GM12801 (cell line): Measurements from ENCODE around the gene SLC66A2.

Experiments
- TF ChIP-seq, protein P1 (sequence below): IDR thresholded peaks from one replicate; pipeline ENCODE4 v1.5.1; 2011; ENCODE audit warnings: control low read depth; ENCODE audit not compliant: insufficient read length; ENCODE audit errors: extremely low read depth

The SLC66A2 gene

DNA sequence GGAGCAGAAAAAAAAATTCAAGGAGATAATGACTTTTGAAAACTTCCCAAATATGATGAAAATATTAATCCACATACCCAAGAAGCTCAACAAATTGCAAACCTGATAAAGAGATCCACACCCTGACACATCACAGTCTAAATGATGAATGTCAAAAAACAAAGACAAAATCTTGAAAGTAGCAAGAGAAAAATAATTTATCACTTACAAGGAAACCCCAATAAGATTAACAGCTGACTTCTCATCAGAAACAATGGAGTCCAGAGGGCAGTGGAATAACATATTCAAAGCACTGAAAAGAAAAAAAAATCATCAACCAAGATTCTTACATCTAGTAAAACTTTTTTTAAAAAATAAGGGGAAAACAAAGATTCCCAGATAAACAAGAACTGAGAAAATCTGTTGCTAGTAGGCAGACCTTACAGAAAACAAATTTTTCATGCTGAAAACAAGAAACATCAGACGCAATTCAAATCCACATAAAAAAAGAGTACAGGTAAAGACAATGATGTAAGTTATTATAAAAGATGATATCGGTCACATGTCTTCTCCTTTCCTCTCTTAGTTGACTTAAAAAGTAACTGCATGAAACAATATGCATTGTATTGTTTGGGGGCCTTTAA, 21.3 kb downstream of the SLC66A2 start:
- TF ChIP-seq, protein P1, sequence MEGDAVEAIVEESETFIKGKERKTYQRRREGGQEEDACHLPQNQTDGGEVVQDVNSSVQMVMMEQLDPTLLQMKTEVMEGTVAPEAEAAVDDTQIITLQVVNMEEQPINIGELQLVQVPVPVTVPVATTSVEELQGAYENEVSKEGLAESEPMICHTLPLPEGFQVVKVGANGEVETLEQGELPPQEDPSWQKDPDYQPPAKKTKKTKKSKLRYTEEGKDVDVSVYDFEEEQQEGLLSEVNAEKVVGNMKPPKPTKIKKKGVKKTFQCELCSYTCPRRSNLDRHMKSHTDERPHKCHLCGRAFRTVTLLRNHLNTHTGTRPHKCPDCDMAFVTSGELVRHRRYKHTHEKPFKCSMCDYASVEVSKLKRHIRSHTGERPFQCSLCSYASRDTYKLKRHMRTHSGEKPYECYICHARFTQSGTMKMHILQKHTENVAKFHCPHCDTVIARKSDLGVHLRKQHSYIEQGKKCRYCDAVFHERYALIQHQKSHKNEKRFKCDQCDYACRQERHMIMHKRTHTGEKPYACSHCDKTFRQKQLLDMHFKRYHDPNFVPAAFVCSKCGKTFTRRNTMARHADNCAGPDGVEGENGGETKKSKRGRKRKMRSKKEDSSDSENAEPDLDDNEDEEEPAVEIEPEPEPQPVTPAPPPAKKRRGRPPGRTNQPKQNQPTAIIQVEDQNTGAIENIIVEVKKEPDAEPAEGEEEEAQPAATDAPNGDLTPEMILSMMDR, result no peak

DNA sequence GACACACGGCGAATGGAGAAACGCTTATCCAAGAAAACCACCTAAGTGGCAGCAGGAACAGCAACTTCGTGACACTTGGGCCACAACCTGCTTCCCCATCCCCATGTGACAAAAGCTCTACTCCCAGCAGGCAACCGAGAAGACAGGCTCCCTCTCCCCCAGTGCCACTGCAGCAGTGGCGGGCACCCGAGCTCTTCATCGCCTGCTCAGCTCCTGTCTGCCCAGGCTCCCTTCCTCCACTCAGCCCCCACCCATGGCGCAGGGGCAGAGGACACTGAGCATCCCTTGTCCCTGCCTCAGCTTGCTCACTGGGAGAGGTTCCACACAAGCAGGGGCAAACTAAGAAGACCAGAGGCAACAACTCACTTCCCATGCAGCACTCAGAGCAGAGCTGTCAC, 22.9 kb downstream of the SLC66A2 start:
- TF ChIP-seq, protein P1, result no peak

DNA sequence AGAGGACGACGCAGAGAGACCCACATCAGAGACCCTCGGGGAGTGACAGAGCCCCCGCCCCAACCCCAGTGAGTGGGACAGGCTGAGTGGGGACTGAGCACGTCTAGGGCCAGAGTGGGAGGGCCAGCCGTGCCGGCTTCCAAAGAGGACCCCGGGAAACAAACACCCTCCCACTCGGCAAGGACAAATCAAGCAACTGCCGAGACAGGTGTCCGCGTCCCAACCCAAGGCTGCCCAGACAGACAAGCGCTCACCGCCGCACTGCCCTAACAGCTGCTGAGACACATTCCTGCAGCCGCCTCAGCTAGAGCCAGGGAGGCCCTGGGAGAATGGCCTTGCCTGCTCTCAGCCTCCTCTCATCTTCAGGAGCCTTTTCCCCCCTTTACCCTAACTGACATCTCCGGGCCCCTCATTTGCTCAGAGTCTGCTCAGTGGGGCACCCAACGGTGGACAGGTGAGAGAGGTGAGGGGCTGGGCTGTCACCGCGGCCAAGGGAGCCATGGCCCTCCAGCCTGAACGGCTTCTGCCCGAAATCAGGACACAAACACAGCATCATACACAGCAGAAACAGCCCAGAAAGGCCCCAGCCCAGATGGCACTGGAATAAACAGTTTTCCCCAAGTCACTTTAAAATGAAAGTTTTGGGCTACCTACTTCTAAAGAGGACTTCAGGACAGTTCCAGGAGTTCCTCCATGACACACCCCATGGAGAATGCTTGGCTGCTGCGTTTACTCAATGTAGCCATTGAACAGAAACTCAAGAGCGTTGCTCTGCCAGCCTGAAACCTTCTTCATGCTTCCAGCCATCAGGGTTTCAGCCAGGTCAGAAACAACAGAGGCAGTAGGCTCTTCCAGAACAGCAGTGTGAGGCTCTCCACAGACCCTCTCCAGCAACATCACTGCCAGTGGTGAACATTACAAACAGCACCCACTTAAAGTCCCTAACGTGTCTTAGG, 23.6 kb downstream of the SLC66A2 start:
- TF ChIP-seq, protein P1, result no peak

DNA sequence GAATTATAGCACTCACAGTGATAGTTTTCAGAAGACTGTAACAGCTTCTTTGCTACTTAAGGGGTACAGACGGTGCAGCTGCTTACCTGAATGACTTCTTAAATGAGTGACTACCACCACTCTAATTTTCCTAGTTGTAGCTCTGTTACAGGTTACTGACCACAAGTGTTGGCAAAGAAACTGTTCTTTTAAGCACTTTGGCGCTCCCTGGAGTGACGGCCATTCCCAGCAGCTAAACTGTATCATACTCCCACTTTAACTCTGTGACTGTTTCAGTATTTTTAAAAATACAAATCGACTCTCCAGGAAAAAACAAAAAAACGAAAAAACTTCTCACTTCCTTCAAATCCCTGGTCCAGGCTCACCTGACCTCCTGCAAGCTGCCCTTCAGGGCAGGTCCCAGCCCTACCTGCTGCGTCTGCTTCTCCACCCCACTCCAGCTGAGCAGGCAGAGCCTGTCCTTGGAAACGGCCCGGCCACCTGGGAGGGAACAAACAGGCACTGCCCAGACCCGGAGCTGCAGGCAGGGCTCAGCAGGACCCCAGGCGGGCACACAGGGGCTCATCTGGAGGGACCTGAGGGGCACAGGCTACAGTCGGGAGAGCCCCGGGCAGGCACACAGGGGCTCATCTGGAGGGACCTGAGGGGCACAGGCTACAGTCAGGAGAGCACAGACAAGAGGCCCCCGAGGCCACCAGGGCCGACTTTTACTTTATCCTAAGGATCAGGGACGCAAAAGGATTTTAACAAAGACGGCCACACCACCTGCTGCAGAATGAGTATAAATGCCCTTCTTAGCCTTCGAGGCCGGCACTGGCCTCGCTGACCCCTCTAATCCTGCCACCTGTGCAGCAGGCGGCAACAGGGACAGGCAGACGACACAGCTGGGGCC, 24.5 kb downstream of the SLC66A2 start:
- TF ChIP-seq, protein P1, result no peak

DNA sequence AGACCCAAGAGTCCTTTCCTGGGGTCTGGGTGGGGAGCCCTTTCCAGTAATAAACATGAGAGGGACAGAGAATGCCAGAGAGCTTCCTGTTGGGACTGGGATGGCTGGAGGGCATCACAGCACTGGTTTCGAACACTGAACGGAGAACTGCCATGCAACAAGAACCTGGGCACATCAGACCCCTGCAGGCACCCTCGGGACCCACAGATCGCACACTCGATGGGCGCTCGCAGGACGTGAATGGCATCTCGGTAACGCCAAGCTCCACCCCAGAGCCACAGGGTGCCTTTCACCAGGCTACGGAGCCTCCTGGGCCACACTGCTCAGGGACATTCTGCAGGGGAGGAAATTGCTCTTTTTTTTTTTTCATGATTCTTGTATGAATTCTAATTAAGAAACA, 25.1 kb downstream of the SLC66A2 start:
- TF ChIP-seq, protein P1, result no peak

DNA sequence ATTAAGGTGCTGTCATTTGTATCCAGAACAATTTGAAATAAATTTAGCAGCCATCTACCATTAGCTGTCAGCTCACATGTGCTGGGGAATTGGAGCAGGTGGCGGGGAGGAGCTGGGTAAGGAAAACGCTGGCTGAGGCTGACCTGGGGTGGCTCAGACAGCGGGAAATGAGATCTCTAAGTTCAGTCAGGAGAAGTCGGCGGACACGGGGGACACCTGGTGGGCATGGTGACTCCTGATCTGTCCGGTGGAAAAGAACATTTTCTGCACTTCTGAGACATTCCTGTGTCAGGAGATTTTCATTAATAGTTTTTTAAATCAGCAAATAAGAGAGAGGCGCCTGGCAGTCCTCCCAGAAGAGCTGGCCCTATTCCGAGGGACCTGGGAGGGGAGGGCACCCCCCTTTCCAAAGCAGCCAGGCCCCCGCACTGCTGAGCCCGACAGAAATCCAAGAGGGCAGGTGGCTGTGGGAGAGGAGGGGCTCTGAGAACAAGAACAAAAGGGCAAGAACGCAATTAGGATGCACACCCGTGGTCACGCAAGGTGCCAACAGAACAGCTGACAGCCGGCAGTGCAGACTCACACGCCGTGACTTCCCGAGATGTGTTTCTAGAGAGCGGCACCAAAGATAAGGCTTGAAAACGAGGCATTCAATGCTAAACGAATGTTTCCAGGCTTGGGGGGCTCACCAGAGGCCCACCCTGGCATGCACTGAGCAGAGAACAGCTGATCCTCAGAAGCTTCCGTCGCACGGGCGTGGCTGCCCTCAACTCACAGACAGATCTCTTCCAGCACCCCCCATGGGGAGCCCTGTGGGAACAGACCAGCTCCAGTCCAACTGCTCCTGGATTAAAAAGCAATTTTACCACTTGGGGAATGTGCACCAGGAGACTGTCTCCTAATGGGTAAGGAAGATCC, 26.4 kb downstream of the SLC66A2 start:
- TF ChIP-seq, protein P1, result no peak
